Measurements from ENCODE around the gene USP17L10.
"Not testable (repeated sequence)": the region's sequence is repeated elsewhere in the genome, so short reads cannot be mapped to it uniquely, and the experiment has no call there.

The USP17L10 gene

GRCh38 chr4:9210357-9210756 is at the start of gene USP17L10:
TSS of gene USP17L10 (plus strand) at chr4:9210657. CDS start at chr4:9210657, 0 bp downstream.
- not testable (repeated sequence) for DNase-seq (ENCODE audit: low read depth); H3K4me3 ChIP-seq (ENCODE audit: low read length)

DNA sequence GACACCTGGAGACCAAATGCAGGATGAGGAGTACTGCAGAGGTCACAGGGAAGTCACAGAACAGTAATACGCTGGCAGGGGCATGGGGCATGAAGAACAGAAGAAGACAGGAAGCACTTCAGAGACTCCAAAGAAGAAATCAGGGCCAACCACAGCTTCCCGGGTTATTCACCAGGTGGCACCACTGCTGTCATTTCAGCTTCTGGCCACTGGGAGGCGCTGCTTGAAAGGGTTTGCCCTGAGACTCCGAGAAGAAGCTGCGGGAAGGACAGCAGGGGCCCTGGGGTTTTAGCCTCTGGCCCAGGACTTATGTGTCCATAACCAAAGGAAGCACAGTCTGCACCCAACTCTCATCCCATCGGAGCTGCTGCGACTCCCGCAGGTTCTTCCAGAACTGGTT is 44.5 kb upstream of the USP17L10 start:
- H3K4me3 ChIP-seq (ENCODE audit: low read length); DNase-seq (ENCODE audit: low read depth): not testable (repeated sequence)
- TF ChIP-seq CTCF (conservative IDR thresholded peaks at IDR 0.05; ENCODE audit: low read depth, low read length): peak; percentile 57

GRCh38 chr4:9169791-9170459 is 40.5 kb upstream of the USP17L10 start, which contains the start of gene FAM90A26:
TSS of gene FAM90A26 (plus strand) at chr4:9170409. CDS start at chr4:9173173, 2,764 bp downstream.
- H3K4me3 ChIP-seq (ENCODE audit: low read length); DNase-seq (ENCODE audit: low read depth): not testable (repeated sequence)

DNA sequence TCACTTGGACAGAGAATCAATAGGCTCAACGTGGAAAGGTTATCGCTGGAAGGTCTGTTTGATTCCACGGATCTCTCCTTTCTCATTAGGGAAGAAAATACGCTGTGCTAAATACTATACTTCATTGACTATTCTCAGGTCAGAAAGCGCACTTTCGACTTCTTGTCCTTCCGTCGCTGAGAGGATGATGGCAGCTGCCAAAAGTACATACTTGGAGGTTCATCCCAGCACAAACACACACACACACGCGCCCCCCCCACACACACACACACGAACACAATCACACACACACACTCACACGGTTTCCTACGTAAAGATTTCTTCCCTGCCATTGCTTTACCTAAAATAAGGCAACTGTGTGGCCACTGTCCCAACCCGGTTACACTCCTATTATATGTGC is 4.2 kb downstream of the USP17L10 start:
- not testable (repeated sequence) for DNase-seq (ENCODE audit: low read depth); H3K4me3 ChIP-seq (ENCODE audit: low read length)

- DNase-seq (ENCODE audit: low read depth); H3K4me3 ChIP-seq (ENCODE audit: low read length): not testable (repeated sequence)
Measured at GRCh38 chr4:9215105-9215504, 4.6 kb downstream of the USP17L10 start, which contains the start of gene USP17L11. TSS of gene USP17L11 (plus strand) at chr4:9215405. CDS start at chr4:9215405, 0 bp downstream.

- DNase-seq (ENCODE audit: low read depth); H3K4me3 ChIP-seq (ENCODE audit: low read length): not testable (repeated sequence)
Measured at GRCh38 chr4:9219852-9220251, 9.4 kb downstream of the USP17L10 start, which contains the start of gene USP17L12. TSS of gene USP17L12 (plus strand) at chr4:9220152. CDS start at chr4:9220152, 0 bp downstream.

DNA sequence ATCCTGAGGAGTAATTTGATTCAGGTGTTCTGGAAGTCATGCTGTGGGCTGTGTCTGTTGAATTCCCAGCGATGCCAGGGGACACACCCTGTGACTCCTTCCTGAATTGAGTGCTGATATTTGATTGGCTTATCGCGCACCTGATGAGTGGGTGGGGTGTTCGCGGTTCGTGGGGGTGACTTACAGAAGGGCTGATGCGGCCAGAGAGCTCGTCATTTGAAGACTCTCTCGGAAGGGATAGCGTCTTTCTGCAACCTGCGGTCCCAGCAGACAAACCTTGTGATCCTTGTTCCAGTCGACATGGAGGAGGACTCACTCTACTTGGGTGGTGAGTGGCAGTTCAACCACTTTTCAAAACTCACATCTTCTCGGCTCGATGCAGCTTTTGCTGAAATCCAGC is 14.1 kb downstream of the USP17L10 start, which contains the start of gene USP17L13:
TSS of gene USP17L13 (plus strand) at position 301 of the 400 bp plus-strand sequence. CDS start at position 301, 0 bp downstream.
- not testable (repeated sequence) for H3K4me3 ChIP-seq (ENCODE audit: low read length); DNase-seq (ENCODE audit: low read depth)

DNA sequence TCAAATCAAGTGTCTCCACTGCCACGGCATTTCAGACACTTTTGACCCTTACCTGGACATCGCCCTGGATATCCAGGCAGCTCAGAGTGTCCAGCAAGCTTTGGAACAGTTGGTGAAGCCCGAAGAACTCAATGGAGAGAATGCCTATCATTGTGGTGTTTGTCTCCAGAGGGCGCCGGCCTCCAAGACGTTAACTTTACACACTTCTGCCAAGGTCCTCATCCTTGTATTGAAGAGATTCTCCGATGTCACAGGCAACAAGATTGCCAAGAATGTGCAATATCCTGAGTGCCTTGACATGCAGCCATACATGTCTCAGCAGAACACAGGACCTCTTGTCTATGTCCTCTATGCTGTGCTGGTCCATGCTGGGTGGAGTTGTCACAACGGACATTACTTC is 19.8 kb downstream of the USP17L10 start:
- DNase-seq (ENCODE audit: low read depth); H3K4me3 ChIP-seq (ENCODE audit: low read length): not testable (repeated sequence)

DNA sequence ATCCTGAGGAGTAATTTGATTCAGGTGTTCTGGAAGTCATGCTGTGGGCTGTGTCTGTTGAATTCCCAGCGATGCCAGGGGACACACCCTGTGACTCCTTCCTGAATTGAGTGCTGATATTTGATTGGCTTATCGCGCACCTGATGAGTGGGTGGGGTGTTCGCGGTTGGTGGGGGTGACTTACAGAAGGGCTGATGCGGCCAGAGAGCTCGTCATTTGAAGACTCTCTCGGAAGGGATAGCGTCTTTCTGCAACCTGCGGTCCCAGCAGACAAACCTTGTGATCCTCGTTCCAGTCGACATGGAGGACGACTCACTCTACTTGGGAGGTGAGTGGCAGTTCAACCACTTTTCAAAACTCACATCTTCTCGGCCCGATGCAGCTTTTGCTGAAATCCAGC is 23.6 kb downstream of the USP17L10 start, which contains the start of gene USP17L15:
TSS of gene USP17L15 (plus strand) at position 301 of the 400 bp plus-strand sequence. CDS start at position 301, 0 bp downstream.
- not testable (repeated sequence) for H3K4me3 ChIP-seq (ENCODE audit: low read length); DNase-seq (ENCODE audit: low read depth)

DNA sequence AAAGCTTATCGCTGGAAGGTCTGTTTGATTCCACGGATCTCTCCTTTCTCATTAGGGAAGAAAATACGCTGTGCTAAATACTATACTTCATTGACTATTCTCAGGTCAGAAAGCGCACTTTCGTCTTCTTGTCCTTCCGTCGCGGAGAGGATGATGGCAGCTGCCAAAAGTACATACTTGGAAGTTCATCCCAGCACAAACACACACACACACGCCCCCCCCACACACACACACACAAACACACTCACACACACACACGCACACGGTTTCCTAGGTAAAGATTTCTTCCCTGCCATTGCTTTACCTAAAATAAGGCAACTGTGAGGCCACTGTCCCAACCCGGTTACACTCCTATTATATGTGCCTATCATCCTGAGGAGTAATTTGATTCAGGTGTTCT is 28.0 kb downstream of the USP17L10 start:
- not testable (repeated sequence) for DNase-seq (ENCODE audit: low read depth)

GRCh38 chr4:9243579-9243978 is 33.1 kb downstream of the USP17L10 start, which contains the start of gene USP17L17:
TSS of gene USP17L17 (plus strand) at chr4:9243879. CDS start at chr4:9243879, 0 bp downstream.
- DNase-seq (ENCODE audit: low read depth); H3K4me3 ChIP-seq (ENCODE audit: low read length): not testable (repeated sequence)

More for the DNA sequence above, 28.0 kb downstream of the USP17L10 start:
- H3K4me3 ChIP-seq (ENCODE audit: low read length): not testable (repeated sequence)

GRCh38 chr4:9247953-9248680 is 37.7 kb downstream of the USP17L10 start, which contains the start of gene USP17L18:
TSS of gene USP17L18 (plus strand) at chr4:9248630. CDS start at chr4:9248630, 0 bp downstream.
- DNase-seq (ENCODE audit: low read depth); H3K4me3 ChIP-seq (ENCODE audit: low read length): not testable (repeated sequence)

DNA sequence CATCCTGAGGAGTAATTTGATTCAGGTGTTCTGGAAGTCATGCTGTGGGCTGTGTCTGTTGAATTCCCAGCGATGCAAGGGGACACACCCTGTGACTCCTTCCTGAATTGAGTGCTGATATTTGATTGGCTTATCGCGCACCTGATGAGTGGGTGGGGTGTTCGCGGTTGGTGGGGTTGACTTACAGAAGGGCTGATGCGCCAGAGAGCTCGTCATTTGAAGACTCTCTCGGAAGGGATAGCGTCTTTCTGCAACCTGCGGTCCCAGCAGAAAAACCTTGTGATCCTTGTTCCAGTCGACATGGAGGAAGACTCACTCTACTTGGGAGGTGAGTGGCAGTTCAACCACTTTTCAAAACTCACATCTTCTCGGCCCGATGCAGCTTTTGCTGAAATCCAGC is 42.6 kb downstream of the USP17L10 start, which contains the start of gene USP17L19:
TSS of gene USP17L19 (plus strand) at position 301 of the 400 bp plus-strand sequence. CDS start at position 301, 0 bp downstream.
- H3K4me3 ChIP-seq (ENCODE audit: low read length); DNase-seq (ENCODE audit: low read depth): not testable (repeated sequence)

DNA sequence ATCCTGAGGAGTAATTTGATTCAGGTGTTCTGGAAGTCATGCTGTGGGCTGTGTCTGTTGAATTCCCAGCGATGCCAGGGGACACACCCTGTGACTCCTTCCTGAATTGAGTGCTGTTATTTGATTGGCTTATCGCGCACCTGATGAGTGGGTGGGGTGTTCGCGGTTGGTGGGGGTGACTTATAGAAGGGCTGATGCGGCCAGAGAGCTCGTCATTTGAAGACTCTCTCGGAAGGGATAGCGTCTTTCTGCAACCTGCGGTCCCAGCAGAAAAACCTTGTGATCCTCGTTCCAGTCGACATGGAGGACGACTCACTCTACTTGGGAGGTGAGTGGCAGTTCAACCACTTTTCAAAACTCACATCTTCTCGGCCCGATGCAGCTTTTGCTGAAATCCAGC is 47.4 kb downstream of the USP17L10 start, which contains the start of gene USP17L20:
TSS of gene USP17L20 (plus strand) at position 301 of the 400 bp plus-strand sequence. CDS start at position 301, 0 bp downstream.
- not testable (repeated sequence) for H3K4me3 ChIP-seq (ENCODE audit: low read length); DNase-seq (ENCODE audit: low read depth)
